ENCODE data around the gene TBX5. TPM values are rescaled to one million over a fixed set of nuclear protein-coding genes. Genes with fewer than 3 reads are reported as not detected.
A peak's percentile ranks its signal among the peaks of the same experiment; 100 is the strongest.

The TBX5 gene
- polyA plus RNA-seq, 1 donor = not detected

- no peaks in the 10 kb centered on the region for H3K4me1 ChIP-seq (ENCODE audit: control insufficient read depth, insufficient read depth, low read length)
- H3K27me3 ChIP-seq (ENCODE audit: control insufficient read depth, insufficient read depth, low read length) = peaks cover 97% of the 10 kb centered on the region
- H3K9me3 ChIP-seq (ENCODE audit: control insufficient read depth, low read depth, low read length) = no peaks in the 10 kb centered on the region
- WGBS (ENCODE audit: insufficient coverage, low lambda C conversion rate) = no CpG with 5 or more reads among the region's 44 CpGs
- no peak overlapping the region for H3K4me3 ChIP-seq (ENCODE audit: low read length)
- no peak overlapping the region for H3K27ac ChIP-seq (ENCODE audit: low read length)
- H3K36me3 ChIP-seq (ENCODE audit: control insufficient read depth, insufficient read depth, low read length) = no peaks in the 10 kb centered on the region
- DNase-seq = peak in 1 of 2 donors; percentile 23
Observed at GRCh38 chr12:114444422-114445279, 38.7 kb upstream of the TBX5 start.

DNA sequence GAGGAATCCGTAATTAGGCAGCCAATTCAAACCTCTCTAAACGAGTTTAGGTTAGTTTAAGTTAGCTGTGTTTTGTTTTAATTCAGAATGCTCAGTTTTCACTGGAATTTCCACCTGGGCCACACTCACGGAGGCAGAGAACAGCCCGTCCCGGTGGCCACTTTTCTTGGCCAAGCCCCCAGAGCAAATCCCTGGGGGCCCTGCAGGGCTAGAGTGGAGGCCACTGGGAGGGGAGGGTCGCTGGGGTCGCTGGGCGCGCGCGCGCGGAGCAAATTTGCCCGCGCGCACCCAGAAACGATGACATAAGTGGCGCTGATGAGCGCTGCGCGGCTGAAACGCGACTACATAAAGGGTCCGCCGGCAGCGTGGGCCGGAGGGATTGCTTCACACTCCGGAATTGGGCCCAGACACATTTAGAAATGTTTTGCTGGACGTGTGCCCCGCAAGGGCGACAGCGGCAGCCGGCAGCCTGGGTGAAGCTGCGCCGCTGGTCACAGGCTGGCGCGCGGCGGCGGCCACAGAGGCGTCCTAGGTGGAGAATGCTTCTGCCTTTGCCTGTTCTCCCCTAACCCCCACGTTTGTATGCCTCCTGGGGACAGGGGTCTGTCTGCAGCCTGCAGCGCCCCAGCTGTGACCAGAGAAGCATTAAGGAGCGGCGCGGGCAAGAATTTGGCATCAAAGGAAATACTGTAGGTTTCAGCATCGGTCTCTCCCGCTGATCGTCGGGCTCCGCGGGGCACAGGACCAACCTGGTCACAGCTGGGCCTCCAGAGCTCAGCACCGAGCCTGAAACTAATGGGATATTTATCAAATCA is 37.9 kb upstream of the TBX5 start:
- no peak overlapping the region for H3K4me3 ChIP-seq (ENCODE audit: low read length)
- peaks cover 97% of the 10 kb centered on the region for H3K27me3 ChIP-seq (ENCODE audit: control insufficient read depth, insufficient read depth, low read length)
- no peaks in the 10 kb centered on the region for H3K4me1 ChIP-seq (ENCODE audit: control insufficient read depth, insufficient read depth, low read length)
- H3K36me3 ChIP-seq (ENCODE audit: control insufficient read depth, insufficient read depth, low read length) = no peaks in the 10 kb centered on the region
- DNase-seq = no peak
- H3K27ac ChIP-seq (ENCODE audit: low read length) = no peak overlapping the region
- no peaks in the 10 kb centered on the region for H3K9me3 ChIP-seq (ENCODE audit: control insufficient read depth, low read depth, low read length)
- WGBS (ENCODE audit: insufficient coverage, low lambda C conversion rate) = no CpG with 5 or more reads among the region's 53 CpGs

DNA sequence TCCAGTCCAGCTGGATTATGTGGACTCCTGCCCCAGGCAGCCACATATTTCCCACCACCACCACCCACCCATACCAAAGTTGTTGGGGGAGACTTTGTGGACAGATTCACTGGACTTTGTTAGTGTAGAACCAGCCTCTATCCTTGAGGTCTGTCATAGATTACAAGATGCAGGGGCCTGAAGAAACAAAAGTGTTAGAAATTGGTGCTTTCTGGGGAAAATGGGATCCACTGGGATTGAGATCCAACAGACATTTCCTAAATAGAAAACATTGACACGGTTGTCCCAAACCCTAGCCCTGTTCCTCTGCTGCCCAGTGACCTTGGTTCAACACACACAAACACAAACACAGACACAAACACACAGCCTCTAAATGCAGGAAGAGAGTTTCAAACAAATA is 36.6 kb upstream of the TBX5 start:
- Histone ChIP-seq H3K36me3 (ENCODE audit: control insufficient read depth, insufficient read depth, low read length) (no peaks in the 10 kb centered on the region), H3K4me1 (ENCODE audit: control insufficient read depth, insufficient read depth, low read length) (no peaks in the 10 kb centered on the region), H3K27ac (ENCODE audit: low read length) (no peak overlapping the region), H3K4me3 (ENCODE audit: low read length) (no peak overlapping the region), H3K9me3 (ENCODE audit: control insufficient read depth, low read depth, low read length) (no peaks in the 10 kb centered on the region), H3K27me3 (ENCODE audit: control insufficient read depth, insufficient read depth, low read length) (peaks cover 97% of the 10 kb centered on the region)
- no peak for DNase-seq
- no CpG with 5 or more reads among the region's 1 CpG for WGBS (ENCODE audit: insufficient coverage, low lambda C conversion rate)

GRCh38 chr12:114441545-114441944 is 35.6 kb upstream of the TBX5 start:
- no CpG with 5 or more reads among the region's 6 CpGs for WGBS (ENCODE audit: insufficient coverage, low lambda C conversion rate)
- no peaks in the 10 kb centered on the region for H3K4me1 ChIP-seq (ENCODE audit: control insufficient read depth, insufficient read depth, low read length)
- no peaks in the 10 kb centered on the region for H3K36me3 ChIP-seq (ENCODE audit: control insufficient read depth, insufficient read depth, low read length)
- H3K27me3 ChIP-seq (ENCODE audit: control insufficient read depth, insufficient read depth, low read length) = peaks cover 96% of the 10 kb centered on the region
- H3K27ac ChIP-seq (ENCODE audit: low read length) = no peak overlapping the region
- no peak overlapping the region for H3K4me3 ChIP-seq (ENCODE audit: low read length)
- no peaks in the 10 kb centered on the region for H3K9me3 ChIP-seq (ENCODE audit: control insufficient read depth, low read depth, low read length)
- no peak for DNase-seq

DNA sequence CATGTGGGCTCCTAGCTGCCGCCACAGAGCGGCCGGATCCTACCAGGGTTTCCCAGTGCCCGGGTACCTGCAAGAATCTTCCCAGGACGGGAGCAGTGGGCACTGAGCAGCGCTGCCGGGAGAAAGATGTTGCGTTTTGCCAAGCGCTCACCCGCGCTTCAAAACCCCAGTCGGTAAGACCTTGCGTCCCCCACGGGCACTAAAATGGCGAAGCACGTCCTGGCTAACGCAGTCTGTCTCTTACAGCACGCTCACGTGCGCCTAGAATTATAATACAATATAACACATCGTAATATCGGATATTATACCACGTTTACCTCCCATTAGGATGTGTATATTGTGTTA is 35.1 kb upstream of the TBX5 start:
- no peaks in the 10 kb centered on the region for H3K4me1 ChIP-seq (ENCODE audit: control insufficient read depth, insufficient read depth, low read length)
- no peak overlapping the region for H3K4me3 ChIP-seq (ENCODE audit: low read length)
- no peak overlapping the region for H3K27ac ChIP-seq (ENCODE audit: low read length)
- H3K9me3 ChIP-seq (ENCODE audit: control insufficient read depth, low read depth, low read length) = no peaks in the 10 kb centered on the region
- WGBS (ENCODE audit: insufficient coverage, low lambda C conversion rate) = no CpG with 5 or more reads among the region's 23 CpGs
- no peak for DNase-seq
- H3K27me3 ChIP-seq (ENCODE audit: control insufficient read depth, insufficient read depth, low read length) = peaks cover 96% of the 10 kb centered on the region
- no peaks in the 10 kb centered on the region for H3K36me3 ChIP-seq (ENCODE audit: control insufficient read depth, insufficient read depth, low read length)

DNA sequence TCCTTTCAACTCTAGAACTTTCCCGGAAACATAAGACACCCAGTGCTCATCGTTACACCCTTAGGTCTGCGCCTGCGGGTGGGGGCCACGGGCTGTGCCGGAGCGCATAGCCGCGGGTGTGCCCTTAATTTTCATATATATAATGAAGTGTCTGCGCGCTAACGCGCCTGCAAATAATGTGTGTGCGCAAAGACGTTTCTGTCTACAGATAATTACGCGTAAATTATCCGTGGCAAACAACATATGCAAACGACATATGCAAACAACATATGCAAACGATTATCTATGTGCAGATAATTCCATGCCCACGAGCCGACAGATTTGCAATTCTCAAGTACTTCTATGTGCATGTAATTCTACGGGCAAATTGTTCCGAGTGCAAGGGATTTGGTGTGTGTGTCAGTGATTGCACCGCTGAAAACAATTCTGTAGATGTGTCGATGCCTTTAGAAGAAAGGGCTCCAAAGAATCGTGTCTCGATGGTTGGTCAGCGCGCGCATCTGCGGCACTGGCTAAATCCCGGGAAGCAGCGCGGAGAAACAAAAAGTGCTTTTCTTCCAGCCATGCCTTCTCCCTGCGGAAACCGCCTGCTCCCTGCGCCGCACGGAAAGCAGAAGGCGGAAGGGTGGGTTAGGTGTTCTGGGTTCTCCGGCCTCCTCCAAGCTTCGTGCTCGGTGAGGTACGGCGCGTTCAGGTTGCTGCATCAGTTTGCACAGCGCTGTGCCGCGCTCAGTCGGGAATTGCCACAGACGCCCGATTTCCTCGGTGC is 34.5 kb upstream of the TBX5 start:
- Histone ChIP-seq H3K27ac (ENCODE audit: low read length) (no peak overlapping the region), H3K4me3 (ENCODE audit: low read length) (no peak overlapping the region)

GRCh38 chr12:114439817-114440216 is 33.9 kb upstream of the TBX5 start:
- no peak overlapping the region for H3K27ac ChIP-seq (ENCODE audit: low read length)
- H3K4me1 ChIP-seq (ENCODE audit: control insufficient read depth, insufficient read depth, low read length) = no peaks in the 10 kb centered on the region
- no peaks in the 10 kb centered on the region for H3K9me3 ChIP-seq (ENCODE audit: control insufficient read depth, low read depth, low read length)
- H3K27me3 ChIP-seq (ENCODE audit: control insufficient read depth, insufficient read depth, low read length) = peaks cover 88% of the 10 kb centered on the region
- no peak overlapping the region for H3K4me3 ChIP-seq (ENCODE audit: low read length)
- no peak for DNase-seq
- no peaks in the 10 kb centered on the region for H3K36me3 ChIP-seq (ENCODE audit: control insufficient read depth, insufficient read depth, low read length)
- WGBS (ENCODE audit: insufficient coverage, low lambda C conversion rate) = no CpG with 5 or more reads among the region's 19 CpGs

More for the DNA sequence above, 34.5 kb upstream of the TBX5 start:
- DNase-seq = no peak
- Histone ChIP-seq H3K36me3 (ENCODE audit: control insufficient read depth, insufficient read depth, low read length) (no peaks in the 10 kb centered on the region), H3K4me1 (ENCODE audit: control insufficient read depth, insufficient read depth, low read length) (no peaks in the 10 kb centered on the region), H3K27me3 (ENCODE audit: control insufficient read depth, insufficient read depth, low read length) (peaks cover 94% of the 10 kb centered on the region), H3K9me3 (ENCODE audit: control insufficient read depth, low read depth, low read length) (no peaks in the 10 kb centered on the region)
- no CpG with 5 or more reads among the region's 54 CpGs for WGBS (ENCODE audit: insufficient coverage, low lambda C conversion rate)

- Histone ChIP-seq H3K27ac (ENCODE audit: low read length) (no peak overlapping the region), H3K4me1 (ENCODE audit: control insufficient read depth, insufficient read depth, low read length) (no peaks in the 10 kb centered on the region), H3K27me3 (ENCODE audit: control insufficient read depth, insufficient read depth, low read length) (peaks cover 86% of the 10 kb centered on the region), H3K9me3 (ENCODE audit: control insufficient read depth, low read depth, low read length) (no peaks in the 10 kb centered on the region), H3K36me3 (ENCODE audit: control insufficient read depth, insufficient read depth, low read length) (no peaks in the 10 kb centered on the region), H3K4me3 (ENCODE audit: low read length) (no peak overlapping the region)
- no peak for DNase-seq
- WGBS (ENCODE audit: insufficient coverage, low lambda C conversion rate) = no CpG with 5 or more reads among the region's 25 CpGs
Observed at GRCh38 chr12:114439261-114439683, 33.3 kb upstream of the TBX5 start.

DNA sequence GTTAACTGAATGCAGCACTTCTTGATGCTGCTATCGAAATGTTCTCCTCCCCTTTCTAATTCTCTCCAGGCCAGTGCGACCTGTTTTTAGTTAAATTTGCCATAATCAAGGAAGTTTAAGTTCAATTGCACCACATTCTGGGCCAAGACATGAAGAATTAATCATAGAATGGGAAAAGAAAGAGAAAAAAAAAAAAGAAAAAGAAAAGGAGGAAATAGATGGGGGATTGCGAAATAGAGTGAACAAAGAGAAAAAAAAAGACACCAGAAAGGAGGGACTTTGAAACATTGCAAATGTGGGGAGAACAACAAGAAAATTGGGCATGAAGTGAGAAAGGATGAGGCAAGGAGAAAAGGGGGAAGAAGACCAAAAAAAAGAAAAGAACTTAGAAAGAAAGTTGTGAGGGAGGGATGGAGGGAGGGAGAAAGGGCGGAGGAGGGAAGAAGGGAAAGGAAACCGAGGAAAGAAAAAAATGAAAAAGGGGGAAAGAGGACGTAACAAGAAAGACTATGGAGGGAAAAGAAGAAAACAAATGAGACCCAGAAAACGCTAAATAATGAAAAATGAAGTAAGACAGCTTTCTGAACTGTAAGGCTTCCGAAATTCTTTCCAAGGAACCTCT is 32.8 kb upstream of the TBX5 start:
- Histone ChIP-seq H3K27ac (ENCODE audit: low read length) (no peak overlapping the region), H3K27me3 (ENCODE audit: control insufficient read depth, insufficient read depth, low read length) (peaks cover 81% of the 10 kb centered on the region), H3K4me3 (ENCODE audit: low read length) (no peak overlapping the region), H3K4me1 (ENCODE audit: control insufficient read depth, insufficient read depth, low read length) (no peaks in the 10 kb centered on the region), H3K36me3 (ENCODE audit: control insufficient read depth, insufficient read depth, low read length) (no peaks in the 10 kb centered on the region), H3K9me3 (ENCODE audit: control insufficient read depth, low read depth, low read length) (no peaks in the 10 kb centered on the region)
- DNase-seq = no peak
- WGBS (ENCODE audit: insufficient coverage, low lambda C conversion rate) = 9% methylated on average over 5 of the region's 8 CpGs

- DNase-seq = no peak
- Histone ChIP-seq H3K27me3 (ENCODE audit: control insufficient read depth, insufficient read depth, low read length) (peaks cover 46% of the 10 kb centered on the region), H3K36me3 (ENCODE audit: control insufficient read depth, insufficient read depth, low read length) (no peaks in the 10 kb centered on the region), H3K9me3 (ENCODE audit: control insufficient read depth, low read depth, low read length) (no peaks in the 10 kb centered on the region), H3K27ac (ENCODE audit: low read length) (no peak overlapping the region), H3K4me1 (ENCODE audit: control insufficient read depth, insufficient read depth, low read length) (no peaks in the 10 kb centered on the region), H3K4me3 (ENCODE audit: low read length) (no peak overlapping the region)
- 83% methylated on average over 1 of the region's 3 CpGs for WGBS (ENCODE audit: insufficient coverage, low lambda C conversion rate)
Observed at GRCh38 chr12:114434341-114434740, 28.4 kb upstream of the TBX5 start.
